ENCODE measurements around the gene OR6C75.

- TF ChIP-seq CTCF (IDR thresholded peaks at IDR 0.05; ENCODE audit: low read depth, low read length, missing input control) (no peak), GABPA (IDR thresholded peaks at IDR 0.05 in 1 of 2, conservative IDR thresholded peaks at IDR 0.05 in 1 of 2) (no peak), JUND (IDR thresholded peaks at IDR 0.05) (no peak), FOXA1 (IDR thresholded peaks at IDR 0.05) (no peak), ATF3 (IDR thresholded peaks at IDR 0.05) (no peak), RAD21 (IDR thresholded peaks at IDR 0.05) (no peak), YY1 (IDR thresholded peaks at IDR 0.05) (no peak), REST (IDR thresholded peaks at IDR 0.05) (no peak), SP1 (IDR thresholded peaks at IDR 0.05) (no peak), RXRA (IDR thresholded peaks at IDR 0.05) (no peak)
These were observed 42.6 kb upstream of the OR6C75 start for GRCh38 chr12:55320201-55320600.

All from liver (tissue), 3 donors.